Measurements from ENCODE around the gene LRRC14B.

The LRRC14B gene

GRCh38 chr5:170971-171800 lies 20.1 kb upstream of the LRRC14B start:
- no peak for TF ChIP-seq CTCF (IDR thresholded peaks at IDR 0.05; ENCODE audit: low read length, missing control alignments)
- no peak overlapping the region for H3K4me3 ChIP-seq (replicated peaks; ENCODE audit: low read depth, low read length)
- no peak for DNase-seq (ENCODE audit: low read depth)

- DNase-seq (ENCODE audit: low read depth): no peak
These were observed 19.4 kb upstream of the LRRC14B start for GRCh38 chr5:171801-172331.

GRCh38 chr5:172421-172820 lies 18.9 kb upstream of the LRRC14B start:
- no peak overlapping the region for H3K4me3 ChIP-seq (replicated peaks; ENCODE audit: low read depth, low read length)
- no peak for DNase-seq (ENCODE audit: low read depth)
- no peak for TF ChIP-seq CTCF (IDR thresholded peaks at IDR 0.05; ENCODE audit: low read length, missing control alignments)

More at GRCh38 chr5:171801-172331, 19.4 kb upstream of the LRRC14B start:
- no peak for TF ChIP-seq CTCF (IDR thresholded peaks at IDR 0.05; ENCODE audit: low read length, missing control alignments)
- no peak overlapping the region for H3K4me3 ChIP-seq (replicated peaks; ENCODE audit: low read depth, low read length)

GRCh38 chr5:172841-173251 lies 18.4 kb upstream of the LRRC14B start:
- DNase-seq (ENCODE audit: low read depth): no peak
- H3K4me3 ChIP-seq (replicated peaks; ENCODE audit: low read depth, low read length): no peak overlapping the region
- no peak for TF ChIP-seq CTCF (IDR thresholded peaks at IDR 0.05; ENCODE audit: low read length, missing control alignments)

- H3K4me3 ChIP-seq (replicated peaks; ENCODE audit: low read depth, low read length): no peak overlapping the region
- DNase-seq (ENCODE audit: low read depth): no peak
- no peak for TF ChIP-seq CTCF (IDR thresholded peaks at IDR 0.05; ENCODE audit: low read length, missing control alignments)
These were observed 17.7 kb upstream of the LRRC14B start for GRCh38 chr5:173392-174290.

GRCh38 chr5:174291-174600 lies 17.0 kb upstream of the LRRC14B start:
- no peak for TF ChIP-seq CTCF (IDR thresholded peaks at IDR 0.05; ENCODE audit: low read length, missing control alignments)
- H3K4me3 ChIP-seq (replicated peaks; ENCODE audit: low read depth, low read length): no peak overlapping the region
- no peak for DNase-seq (ENCODE audit: low read depth)
